ENCODE data around the gene PAXX.

The PAXX gene, protein sequence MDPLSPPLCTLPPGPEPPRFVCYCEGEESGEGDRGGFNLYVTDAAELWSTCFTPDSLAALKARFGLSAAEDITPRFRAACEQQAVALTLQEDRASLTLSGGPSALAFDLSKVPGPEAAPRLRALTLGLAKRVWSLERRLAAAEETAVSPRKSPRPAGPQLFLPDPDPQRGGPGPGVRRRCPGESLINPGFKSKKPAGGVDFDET

DNA sequence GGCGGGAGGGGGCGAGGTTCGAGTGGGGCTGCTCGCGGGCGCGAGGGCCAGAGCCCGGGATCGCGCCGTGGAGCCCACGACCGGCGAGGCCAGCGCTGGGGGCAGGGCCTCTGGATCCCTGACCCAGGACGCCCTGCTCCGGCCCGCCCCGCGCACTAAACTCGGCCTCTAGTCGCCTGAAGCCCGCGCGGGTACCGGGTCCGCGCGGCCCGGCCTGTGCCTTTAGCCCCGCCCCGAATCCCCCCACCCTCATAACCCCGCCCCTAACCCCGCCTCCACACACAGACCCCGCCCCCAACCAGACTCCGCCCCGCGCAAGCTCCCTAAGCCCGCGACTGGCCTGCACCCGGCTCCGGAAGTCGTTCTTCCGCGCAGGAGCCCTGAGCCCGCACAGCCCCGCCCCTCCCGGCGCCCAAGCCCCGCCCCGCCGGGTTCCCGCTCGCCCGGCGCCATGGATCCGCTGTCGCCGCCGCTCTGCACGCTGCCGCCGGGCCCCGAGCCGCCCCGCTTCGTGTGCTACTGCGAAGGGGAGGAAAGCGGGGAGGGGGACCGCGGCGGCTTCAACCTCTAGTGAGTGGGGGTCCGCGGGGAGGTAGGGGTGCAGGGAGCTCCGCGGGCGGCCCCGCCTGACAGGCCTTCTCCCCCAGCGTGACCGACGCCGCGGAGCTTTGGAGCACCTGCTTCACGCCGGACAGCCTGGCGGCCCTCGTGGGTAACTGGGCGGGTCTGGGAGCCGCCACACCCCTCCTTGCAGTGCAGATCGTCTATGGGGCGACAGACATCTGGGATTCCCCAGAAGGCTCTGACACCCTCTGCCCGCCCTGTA is at the start of gene PAXX:
Gene PAXX (plus strand): TSS at position 430 of the 826 bp plus-strand sequence. CDS start 22 bp downstream, at position 452.
- DNase-seq, result peak; percentile 89

DNA sequence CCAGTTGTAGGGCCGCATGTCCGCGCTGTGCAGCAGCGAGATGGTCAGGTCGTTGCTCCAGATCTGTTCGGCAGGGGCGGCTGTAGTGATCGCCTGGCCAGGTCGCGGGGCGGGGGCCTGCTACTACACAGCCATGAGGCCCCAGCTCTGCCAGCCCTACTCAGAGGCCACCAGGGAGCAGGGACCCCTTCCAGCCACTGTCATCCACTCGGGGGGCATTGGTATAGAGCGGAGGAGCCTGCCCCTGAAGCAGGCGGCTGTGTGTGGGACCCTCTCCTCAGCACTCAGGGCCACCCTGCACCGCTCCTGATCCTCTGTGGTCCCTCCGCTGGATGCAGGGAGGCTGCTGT is 49.4 kb upstream of the PAXX start:
- no peak for DNase-seq

DNA sequence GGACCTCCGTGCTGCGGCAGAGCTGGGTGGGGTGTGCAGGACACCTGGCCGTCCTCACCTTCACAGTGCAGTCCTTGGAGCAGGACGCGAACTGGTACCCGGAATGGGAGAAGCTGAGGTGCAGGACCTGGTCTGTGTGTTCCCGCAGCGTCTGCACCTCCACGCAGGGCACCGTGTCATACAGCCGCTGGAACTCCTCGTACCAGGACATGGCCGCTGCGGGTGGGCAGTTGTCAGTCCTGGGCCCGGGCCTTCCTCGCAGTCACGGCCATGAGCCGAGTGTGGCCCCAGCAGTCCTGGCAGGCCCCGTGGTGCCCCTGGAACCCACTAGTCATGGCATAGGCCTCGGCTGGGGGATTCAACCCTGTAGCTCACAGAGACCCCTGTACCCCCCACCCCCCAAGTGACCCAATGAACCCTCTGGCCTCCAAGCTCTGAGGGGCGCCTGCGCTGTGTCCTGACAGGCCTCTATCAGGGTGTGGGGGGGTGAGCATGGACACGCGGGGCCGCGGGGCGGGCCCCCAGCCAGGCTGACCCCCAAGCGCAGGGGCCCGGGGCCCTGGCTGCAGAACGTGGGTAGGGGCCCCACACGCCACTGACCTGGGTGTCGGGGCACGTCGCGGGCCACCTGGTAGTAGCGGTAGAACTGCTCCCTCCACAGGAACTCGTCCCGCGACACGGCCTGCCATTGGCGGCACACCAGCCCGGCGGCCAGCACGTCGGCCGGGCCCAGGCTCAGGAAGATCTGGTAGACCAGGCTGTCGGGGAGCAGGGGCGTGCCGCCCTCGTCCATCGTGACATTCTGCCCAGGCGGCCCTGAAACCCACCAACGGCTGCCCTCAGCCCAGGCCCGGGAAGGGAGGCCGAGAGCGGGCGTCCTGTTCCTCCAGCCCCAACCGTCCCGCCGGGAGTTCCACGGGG is 48.7 kb upstream of the PAXX start:
- no peak for DNase-seq

DNA sequence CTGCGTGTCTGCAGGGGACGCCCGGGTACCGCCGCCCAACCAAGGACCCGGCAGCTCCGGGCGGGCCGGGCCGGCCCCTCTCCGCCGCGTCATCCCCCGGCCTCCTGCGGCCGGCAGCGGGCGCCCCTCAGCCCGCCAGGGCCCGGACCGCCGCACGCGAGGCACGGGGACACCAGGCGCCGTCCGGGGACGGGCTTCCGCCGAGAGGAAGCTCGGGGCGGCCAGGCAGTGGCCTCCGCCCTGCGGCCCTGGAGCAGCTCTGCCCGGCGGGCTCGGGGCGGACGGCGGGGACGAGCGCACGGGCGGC is 48.1 kb upstream of the PAXX start:
- DNase-seq, result no peak

DNA sequence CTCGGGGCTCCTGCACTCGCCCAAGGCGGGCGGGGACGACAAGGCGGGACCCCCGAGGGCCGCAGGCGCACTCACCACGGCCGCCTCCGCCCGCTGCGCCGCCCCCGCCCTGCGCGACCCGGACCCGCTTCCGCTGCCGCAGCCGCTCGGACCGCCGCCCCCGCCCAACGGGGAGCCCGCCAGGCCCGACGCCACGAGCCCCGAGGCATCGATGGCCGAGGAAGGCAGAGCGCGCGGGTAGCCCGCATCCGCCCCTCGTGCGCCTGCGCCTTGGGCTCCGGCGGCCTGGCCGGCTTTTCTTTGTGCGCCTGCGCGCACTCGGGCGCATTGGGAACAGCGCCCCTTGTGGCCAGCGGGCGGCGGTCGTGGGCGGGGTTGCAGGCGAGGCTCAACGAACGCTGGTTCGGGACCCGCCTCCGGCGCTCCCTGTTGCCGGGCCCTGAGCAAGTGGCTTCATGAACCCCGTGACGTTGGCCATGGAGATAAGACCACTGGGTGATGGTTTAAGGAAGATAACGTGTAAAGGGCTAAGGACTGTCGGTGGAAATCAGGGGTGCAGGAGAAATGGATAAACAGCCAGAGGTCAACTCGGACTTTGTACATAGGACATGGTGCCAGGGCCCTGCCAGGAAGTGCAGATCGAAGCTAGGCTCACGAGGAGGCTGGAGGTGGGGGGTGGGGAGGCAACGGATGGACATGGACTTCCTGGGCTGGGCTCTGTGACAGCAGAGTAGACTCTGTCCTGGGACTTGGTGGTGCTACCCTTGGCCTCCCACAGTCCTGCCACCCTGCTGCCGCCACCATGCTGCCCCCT is 47.5 kb upstream of the PAXX start, which contains the start of the genes C8G and FBXW5:
Gene C8G (plus strand): TSS at position 725 of the 814 bp plus-strand sequence. CDS start 78 bp downstream, at position 803.
Gene FBXW5 (minus strand): TSS at position 220 of the 814 bp plus-strand sequence. CDS start 655 bp downstream, outside the sequence.
- peak; percentile 92 for DNase-seq

DNA sequence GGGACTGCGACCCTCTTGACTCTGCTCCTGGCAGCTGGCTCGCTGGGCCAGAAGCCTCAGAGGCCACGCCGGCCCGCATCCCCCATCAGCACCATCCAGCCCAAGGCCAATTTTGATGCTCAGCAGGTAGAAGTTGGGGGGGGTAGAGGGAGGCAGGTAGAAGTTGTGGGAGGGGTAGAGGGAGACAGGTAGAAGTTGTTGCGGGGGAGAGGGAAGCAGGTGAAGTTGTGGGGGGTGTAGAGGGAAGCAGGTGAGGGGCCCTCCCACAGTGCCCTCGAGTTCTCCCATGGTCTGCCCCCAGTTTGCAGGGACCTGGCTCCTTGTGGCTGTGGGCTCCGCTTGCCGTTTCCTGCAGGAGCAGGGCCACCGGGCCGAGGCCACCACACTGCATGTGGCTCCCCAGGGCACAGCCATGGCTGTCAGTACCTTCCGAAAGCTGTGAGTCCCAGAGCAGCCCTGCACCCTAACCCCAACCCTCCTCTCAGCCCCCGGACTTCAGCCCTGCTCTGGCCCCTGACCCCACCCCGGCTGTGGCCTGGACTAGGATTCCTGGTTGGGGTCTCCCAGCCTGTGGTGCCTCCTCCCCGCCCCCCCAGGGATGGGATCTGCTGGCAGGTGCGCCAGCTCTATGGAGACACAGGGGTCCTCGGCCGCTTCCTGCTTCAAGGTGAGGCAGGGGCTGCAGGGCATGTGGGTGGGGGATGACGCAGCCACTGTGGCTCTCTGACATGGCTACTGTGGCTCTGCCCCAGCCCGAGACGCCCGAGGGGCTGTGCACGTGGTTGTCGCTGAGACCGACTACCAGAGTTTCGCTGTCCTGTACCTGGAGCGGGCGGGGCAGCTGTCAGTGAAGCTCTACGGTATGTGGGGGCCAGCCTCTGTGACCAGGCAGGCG is 46.6 kb upstream of the PAXX start:
- DNase-seq, result no peak

DNA sequence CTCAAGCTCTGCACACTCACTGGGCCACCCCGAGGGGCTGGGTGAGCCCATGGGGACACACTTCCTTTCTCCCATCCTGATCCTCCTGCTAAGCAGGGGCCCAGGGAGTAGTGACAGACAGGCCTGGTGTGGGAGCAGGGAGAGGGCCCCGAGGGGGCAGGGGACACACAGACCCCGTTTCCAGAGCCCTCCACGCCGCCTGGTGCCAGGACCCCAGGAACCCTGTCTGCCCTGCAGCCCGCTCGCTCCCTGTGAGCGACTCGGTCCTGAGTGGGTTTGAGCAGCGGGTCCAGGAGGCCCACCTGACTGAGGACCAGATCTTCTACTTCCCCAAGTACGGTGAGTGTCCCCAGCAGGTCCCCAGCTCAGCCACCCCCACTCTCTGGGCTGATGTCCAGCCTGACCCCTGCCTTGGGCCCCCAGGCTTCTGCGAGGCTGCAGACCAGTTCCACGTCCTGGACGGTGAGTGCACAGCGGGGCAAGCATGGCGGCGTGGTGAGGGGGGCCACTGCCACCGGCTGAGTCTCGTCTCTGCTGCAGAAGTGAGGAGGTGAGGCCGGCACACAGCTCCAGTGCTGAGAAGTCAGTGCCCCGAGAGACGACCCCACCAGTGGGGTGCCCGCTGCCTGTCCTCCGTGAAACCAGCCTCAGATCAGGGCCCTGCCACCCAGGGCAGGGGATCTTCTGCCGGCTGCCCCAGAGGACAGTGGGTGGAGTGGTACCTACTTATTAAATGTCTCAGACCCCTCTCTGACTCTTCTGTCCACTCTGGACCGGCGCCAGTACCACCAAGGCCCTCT is 45.8 kb upstream of the PAXX start:
- DNase-seq, result no peak

DNA sequence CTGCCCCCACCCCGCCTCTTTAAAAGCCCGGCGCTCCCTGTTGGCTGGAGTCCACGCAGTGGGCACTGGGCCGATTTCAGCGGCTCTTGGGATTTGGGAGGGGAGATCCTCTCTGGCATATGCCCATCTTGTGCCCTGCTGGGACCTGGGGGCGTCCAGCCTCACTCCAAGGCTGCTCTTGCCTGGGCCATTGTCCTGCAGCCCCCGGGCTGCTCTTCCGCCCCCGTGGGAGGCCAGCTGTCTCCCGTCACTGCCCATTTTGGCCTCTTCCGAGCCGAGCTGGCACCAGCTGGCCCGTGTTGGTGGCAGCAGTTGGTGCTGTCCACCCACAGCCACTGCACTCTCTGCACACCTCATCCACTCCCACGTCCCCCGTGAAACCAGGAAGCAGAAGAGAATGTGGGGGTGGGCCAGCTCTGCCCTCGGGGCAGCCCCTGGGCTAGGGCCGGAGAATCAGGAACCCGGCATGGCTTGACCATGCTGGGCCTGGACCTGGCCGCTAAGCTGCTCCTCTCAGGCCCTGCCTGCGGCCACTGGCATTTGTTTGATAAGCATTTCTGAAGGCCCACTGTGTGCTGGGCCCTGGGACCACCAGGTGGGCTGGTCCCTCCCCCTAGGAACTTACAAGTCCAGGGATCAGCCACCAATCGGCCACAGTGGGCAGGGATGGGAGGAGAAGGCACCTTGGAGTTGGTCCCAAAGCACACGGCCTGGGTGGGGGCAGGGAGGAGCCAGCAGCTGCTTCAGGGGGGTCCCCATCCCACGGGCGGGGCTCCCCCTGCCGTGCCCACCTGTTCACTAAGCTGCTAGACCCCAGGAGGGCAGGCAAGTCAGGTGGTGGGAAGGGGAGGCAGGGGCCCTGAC is 45.0 kb upstream of the PAXX start:
- DNase-seq, result no peak

DNA sequence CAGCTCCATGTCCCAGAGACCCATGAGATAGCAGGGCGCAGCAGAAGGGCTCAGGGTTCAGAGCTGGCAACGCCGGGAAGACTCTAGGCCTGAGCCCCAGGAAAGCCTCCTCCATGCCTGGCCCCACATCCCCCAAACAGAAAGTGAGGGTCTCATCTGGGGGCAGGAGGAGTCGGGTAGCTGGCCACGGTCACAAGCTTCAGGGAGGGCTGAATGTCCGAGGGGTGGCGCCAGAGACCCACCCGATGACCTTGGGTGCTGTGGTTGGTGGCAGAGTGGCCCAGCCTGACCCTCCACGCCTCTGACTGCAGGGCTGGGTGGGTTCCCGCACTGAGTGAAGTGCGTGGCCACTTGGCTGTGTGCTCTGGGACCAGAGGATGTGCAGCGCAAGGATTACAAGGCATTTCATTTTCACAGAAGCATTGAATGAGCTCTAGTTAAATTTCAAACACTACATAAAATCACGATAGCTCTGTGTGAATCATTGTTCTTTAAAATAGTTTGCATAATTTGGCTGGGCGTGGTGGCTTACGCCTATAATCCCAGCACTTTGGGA is 44.2 kb upstream of the PAXX start:
- no peak for DNase-seq

DNA sequence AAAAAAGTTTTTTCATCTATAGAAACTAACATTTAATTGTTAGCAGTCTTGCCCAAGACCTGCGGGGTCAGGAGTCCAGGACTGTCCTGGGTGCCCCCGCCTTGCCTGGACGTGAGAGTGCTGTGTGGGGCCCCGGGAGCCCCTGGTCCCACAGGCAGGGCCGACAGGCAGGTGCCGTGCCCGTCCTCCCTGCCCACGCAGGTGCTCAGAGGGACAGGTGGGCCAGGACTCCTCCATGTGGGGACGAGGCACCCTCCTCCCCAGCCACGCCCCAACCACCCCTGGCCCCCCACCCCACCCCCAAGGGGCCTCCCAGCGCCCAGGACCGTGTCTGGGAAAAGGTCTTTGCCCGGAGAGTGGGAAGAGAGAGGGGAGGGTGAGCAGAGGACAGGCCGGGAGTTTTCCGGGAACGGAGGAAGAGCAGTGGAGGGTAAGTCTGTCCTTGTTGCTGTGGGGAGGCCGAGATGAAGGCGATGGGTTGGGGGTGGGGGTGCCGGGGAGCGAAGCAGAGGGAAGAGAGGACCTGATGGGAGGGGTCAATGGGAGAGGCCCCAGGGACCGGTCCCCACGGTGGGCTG is 42.9 kb upstream of the PAXX start:
- DNase-seq, result no peak

DNA sequence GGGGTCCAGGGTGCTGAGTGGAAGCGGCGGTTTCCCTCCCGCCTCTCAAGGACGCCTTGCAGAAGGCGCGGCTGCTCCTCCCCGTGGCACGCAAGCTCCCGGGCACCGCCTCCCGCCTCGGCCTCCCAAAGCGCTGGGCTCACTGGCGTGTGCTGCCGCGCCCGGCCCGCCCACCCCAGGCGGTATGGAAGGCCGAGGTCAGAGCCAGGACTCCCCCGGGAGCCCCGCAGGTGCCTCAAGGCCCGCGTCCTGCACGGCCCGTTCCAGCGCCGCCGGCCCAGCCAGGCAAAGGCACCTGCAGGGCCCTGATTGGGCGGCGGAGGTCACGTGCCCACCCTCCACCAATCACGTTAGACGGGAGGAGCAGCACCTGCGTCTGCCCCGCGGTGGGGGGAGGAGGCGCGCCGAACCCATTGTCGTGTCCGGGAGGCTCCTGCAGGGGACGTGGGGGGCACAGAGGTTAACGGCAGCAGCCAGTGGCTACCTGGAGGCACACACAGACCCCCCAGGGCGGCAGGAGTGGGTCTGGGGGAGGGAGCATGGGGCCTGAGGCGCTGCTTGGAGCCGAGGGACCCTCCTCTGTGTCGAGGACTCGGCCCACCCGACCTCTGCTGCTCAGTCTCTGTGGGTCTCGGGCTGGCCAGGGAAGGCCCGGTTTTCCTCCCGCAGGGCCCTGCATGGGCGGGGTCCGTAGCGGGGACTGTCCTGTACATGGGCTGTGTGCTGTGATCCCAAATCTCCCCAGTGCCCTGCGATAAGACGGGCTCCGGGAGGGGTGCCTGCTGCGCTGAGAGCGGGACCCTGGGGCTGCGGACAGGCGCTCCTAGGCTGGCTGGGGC is 42.2 kb upstream of the PAXX start:
- DNase-seq, result peak; percentile 96

DNA sequence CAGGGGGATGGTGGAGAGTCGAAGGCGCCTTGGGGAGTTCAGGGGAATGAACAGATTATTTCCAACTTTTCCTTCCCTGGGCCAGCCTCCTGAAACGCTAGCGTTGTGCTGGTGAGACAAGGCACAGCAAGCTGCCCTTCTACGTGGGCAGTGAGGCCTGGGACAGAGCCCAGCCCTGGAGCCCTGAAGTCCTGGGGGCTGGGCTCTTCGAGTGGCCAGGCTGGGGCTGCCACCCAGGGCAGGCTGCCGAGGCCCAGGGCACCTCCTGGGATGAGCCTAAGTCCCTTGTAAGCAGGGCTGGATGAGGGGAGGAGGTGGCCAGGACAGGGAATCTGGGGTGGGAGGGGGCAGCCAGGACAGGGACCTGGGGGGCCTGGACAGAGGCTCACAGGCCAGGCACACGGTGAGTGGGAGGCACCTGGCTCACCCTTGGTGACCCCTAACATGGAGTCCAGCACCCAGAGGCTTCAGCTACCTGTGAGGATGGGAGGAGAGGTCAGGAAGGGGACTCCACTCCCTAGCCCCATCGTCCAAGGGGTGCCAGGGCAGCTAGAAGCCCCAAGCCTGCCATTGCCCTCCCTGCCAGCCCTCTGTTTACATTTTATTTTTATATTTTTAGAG is 41.5 kb upstream of the PAXX start:
- DNase-seq, result no peak

DNA sequence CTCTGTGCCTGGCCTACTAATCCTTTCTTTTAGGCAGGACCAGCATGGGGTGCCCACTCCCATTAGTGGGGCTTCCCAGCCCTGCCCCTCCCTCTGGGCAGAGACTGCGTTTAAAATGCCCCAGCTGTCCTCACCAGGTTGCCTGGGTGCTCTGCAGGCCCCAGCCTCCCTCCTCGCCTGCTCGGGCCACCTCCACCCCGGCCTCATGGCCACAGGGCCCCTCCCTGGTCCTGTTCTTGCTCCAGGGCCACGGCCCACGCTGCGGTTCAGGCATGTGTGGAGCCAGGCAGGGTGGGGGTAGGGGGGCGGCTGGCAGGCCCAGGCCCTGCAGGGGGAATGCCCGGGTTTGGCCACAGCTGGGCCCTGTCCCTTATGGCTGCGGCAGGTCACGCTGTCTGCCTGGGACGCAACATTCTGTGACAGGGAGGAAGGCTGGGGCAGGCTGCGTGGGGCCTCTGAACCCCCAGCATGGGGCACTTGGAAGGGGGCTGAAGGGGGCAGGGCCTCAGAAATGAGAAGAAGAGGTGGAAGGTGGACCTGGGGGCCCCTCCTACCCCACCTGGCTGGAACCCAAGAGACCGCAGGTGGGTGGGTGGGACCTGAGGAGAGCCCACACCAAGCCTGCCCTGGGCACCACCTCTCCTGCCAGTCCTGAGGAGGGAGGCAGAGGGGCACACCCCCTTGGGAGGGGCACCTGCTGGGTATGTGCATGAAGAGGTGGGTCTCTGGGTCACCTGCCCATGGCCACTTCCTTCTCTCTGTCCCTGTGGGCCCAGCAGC is 40.5 kb upstream of the PAXX start, which contains the start of gene LCN12:
Gene LCN12 (plus strand): TSS at position 733 of the 780 bp plus-strand sequence. CDS start 55 bp downstream, outside the sequence.
- no peak for DNase-seq

DNA sequence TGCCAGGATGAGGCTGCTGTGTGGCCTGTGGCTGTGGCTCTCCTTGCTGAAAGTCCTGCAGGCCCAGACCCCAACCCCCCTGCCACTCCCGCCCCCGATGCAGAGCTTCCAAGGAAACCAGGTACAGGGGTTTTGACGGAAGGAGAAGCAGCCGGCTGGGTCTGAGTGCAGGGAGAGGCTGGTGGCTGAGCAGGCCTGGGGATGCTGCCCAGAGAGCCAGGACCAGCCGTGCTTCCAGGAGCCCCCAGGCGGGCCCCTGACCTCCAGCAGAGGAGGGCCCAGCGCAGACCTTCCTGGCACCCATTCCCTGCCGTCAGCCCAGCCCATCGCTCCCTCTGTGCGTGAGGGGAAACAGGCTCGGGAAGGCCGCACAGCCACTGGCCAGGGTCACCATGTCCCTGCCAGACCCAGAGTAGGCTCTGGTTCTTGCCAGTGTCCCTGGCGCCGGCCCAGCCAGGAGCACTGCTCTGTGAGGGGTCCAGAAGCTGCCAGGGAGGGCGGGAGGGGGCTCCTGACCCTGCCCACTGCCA is 39.8 kb upstream of the PAXX start:
- no peak for DNase-seq

DNA sequence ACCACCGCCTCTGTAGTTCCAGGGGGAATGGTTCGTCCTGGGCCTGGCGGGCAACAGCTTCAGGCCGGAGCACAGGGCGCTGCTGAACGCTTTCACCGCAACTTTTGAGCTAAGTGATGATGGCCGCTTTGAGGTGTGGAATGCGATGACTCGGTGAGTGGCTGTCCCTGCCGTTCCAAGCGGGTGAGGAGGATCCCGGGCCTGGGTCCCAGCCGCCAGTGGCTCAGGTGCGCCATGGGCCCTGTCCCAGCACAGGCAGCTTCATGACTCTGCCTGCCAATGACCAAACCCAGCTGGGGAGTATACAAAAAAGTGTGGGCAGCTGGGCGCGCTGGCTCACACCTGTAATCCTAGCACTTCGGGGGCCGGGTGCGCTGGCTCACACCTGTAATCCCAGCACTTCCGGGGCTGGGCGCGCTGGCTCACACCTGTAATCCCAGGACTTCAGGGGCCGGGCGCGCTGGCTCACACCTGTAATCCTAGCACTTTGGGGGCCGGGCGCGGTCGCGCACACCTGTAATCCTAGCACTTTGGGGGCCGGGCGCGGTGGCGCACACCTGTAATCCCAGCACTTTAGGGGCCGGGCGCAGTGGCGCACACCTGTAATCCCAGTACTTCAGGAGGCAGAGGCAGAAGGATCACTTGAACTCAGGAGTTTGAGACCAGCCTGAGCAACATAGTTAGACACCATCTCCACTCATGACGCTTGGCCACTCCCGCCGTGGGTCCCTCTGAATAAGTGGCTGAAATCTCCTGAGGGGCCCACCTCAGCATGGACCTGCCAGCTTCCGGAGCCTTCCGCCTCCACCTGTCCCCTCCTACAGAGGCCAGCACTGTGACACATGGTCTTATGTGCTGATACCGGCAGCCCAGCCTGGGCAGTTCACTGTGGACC is 39.1 kb upstream of the PAXX start:
- no peak for DNase-seq
